Caco-2 (cell line): ENCODE data around the gene SRR. TPM values are rescaled to one million over a fixed set of nuclear protein-coding genes. Genes with fewer than 3 reads are reported as not detected.

Source experiments
- BruUV-seq: library from RNA; stranded (reverse); fragments of 400-500 nt; replicated peaks from 2 replicates; lab custom pipeline; 2021; lab: Mats Ljungman, UMichigan
- CTCF ChIA-PET: fragments of 300-600 bp; sonication (Branson Sonifier 250); formaldehyde crosslinking; loops from one replicate; lab custom pipeline; 2022; ENCODE audit warnings: antibody characterized with exemption; lab: Charles Lee
- POLR2A ChIA-PET: fragments of 300-600 bp; sonication (Branson Sonifier 250); formaldehyde crosslinking; loops from one replicate; lab custom pipeline; 2022; ENCODE audit warnings: antibody characterized with exemption; lab: Charles Lee
- DNase-seq, 2 experiments: peaks; one replicate each; pipeline versions ENCODE4 v3.0.0 to v3.0.0-alpha.2; 2020 to 2022
- H3K27me3 ChIP-seq: replicated peaks from 2 replicates; pipeline ENCODE4 v1.6.0; 2011; ENCODE audit warnings: low read length; ENCODE audit not compliant: control insufficient read depth, insufficient read depth
- H3K36me3 ChIP-seq: 2 replicates; pipeline ENCODE4 v1.5.1; 2011; ENCODE audit warnings: low read length; ENCODE audit not compliant: control insufficient read depth, insufficient read depth
- H3K4me1 ChIP-seq: fragments of 250-450 bp; sonication (Bioruptor Pico); 2 replicates; pipeline ENCODE4 v1.5.1; 2020; ENCODE audit warnings: mild to moderate bottlenecking
- H3K4me3 ChIP-seq: 2 replicates; pipeline ENCODE4 v1.5.1; 2011; ENCODE audit warnings: low read depth, mild to moderate bottlenecking, control low read depth, low read length
- H3K9me3 ChIP-seq: fragments of 250-450 bp; sonication (Bioruptor Pico); 2 replicates; pipeline ENCODE4 v1.5.1; 2020; ENCODE audit warnings: mild to moderate bottlenecking, moderate library complexity
- H3K27ac Mint-ChIP-seq: one replicate; pipeline ENCODE4 v1.8.0; 2022; ENCODE audit warnings: mixed read lengths; ENCODE audit not compliant: unreplicated experiment
- H3K27me3 Mint-ChIP-seq: one replicate; pipeline ENCODE4 v1.8.0; 2022; ENCODE audit warnings: mixed read lengths; ENCODE audit not compliant: insufficient read depth, unreplicated experiment
- H3K36me3 Mint-ChIP-seq: one replicate; pipeline ENCODE4 v1.8.0; 2022; ENCODE audit warnings: mild to moderate bottlenecking, mixed read lengths; ENCODE audit not compliant: insufficient read depth, unreplicated experiment
- H3K4me1 Mint-ChIP-seq: one replicate; pipeline ENCODE4 v1.8.0; 2022; ENCODE audit warnings: low read depth, mixed read lengths; ENCODE audit not compliant: unreplicated experiment
- H3K4me3 Mint-ChIP-seq: one replicate; pipeline ENCODE4 v1.8.0; 2022; ENCODE audit warnings: mild to moderate bottlenecking, moderate library complexity, mixed read lengths; ENCODE audit not compliant: unreplicated experiment
- H3K9me3 Mint-ChIP-seq: one replicate; pipeline ENCODE4 v1.8.0; 2022; ENCODE audit warnings: mixed read lengths; ENCODE audit not compliant: unreplicated experiment
- intact Hi-C: fragments of 100-400 bp; cut with micrococcal nuclease; formaldehyde crosslinking; loops from one replicate; pipeline ENCODE4 v1.10.0; 2022; ENCODE audit not compliant: unreplicated experiment
- total RNA-seq: library from RNA; stranded (reverse); gene quantifications from 2 replicates; pipeline ENCODE4 v1.2.3, GENCODE V29; 2022
- TF ChIP-seq, protein P1 (sequence below), 2 experiments: fragments of 200-600 bp in 1 of 2; IDR thresholded peaks; 1 replicate in 1 of 2; 2 replicates in 1 of 2; pipeline versions ENCODE4 v1.5.1 to v1.8.0; 2011 to 2022; ENCODE audit warnings: antibody characterized with exemption in 1 of 2, control low read depth in 1 of 2, inconsistent platforms in 1 of 2, low read depth in 1 of 2, low read length in 1 of 2, mild to moderate bottlenecking in 1 of 2, moderate library complexity in 1 of 2; ENCODE audit not compliant: insufficient read depth in 1 of 2, severe bottlenecking in 1 of 2, unreplicated experiment in 1 of 2

SRR gene
- total RNA-seq, 1 experiment from 2014 or later, result 18.2 TPM

DNA sequence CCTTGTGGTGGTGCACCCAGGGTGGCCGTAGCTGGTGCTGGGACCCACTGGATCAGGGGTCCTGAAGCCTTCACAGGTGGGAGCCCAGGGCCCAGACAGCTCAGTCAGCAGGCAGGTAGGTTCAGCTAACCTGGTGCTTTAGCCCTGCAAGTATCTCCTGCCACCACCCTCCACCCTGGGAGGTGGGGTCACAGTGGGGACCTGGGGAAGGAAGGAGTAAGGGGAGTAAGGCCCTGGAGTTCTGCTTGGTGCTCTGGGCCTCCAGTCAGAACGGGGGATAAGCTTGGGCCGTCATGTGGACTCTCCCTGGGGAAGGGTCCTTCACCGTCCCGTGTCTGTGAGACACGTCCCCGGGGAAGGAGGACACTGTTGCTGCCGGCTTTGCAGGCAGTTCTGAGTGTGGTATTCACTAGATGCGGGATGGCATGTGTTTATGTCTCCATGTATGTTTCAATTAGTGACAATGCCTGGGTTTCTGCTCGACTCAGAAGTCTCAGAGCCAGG lies 54.2 kb downstream of the SRR start:
- intact Hi-C loops, result no loop called here
- Histone ChIP-seq H3K4me3 (no peak overlapping the region), H3K4me1 (peaks cover 4% of the 10 kb centered on the region; the same call in 1 of the 2 replicates), H3K9me3 (no peaks in the 10 kb centered on the region), H3K27me3 (no peaks in the 10 kb centered on the region), H3K36me3 (no peaks in the 10 kb centered on the region; the same call in 1 of the 2 replicates)
- H3K27ac Mint-ChIP-seq, result no peak overlapping the region
- peaks cover 12% of the 10 kb centered on the region for H3K36me3 Mint-ChIP-seq
- CTCF ChIA-PET, result interaction anchor here (0.9 kb wide), 1 partner anchor 58 kb away, joined by 4 read pairs; no protein-coding TSS in a partner anchor
- POLR2A ChIA-PET, result no interaction called here
- no TSS peak for BruUV-seq
- no peaks in the 10 kb centered on the region for H3K4me1 Mint-ChIP-seq
- H3K4me3 Mint-ChIP-seq, result no peak overlapping the region
- no peaks in the 10 kb centered on the region for H3K9me3 Mint-ChIP-seq
- no peak for DNase-seq
- H3K27me3 Mint-ChIP-seq, result no peaks in the 10 kb centered on the region
- TF ChIP-seq, protein P1, sequence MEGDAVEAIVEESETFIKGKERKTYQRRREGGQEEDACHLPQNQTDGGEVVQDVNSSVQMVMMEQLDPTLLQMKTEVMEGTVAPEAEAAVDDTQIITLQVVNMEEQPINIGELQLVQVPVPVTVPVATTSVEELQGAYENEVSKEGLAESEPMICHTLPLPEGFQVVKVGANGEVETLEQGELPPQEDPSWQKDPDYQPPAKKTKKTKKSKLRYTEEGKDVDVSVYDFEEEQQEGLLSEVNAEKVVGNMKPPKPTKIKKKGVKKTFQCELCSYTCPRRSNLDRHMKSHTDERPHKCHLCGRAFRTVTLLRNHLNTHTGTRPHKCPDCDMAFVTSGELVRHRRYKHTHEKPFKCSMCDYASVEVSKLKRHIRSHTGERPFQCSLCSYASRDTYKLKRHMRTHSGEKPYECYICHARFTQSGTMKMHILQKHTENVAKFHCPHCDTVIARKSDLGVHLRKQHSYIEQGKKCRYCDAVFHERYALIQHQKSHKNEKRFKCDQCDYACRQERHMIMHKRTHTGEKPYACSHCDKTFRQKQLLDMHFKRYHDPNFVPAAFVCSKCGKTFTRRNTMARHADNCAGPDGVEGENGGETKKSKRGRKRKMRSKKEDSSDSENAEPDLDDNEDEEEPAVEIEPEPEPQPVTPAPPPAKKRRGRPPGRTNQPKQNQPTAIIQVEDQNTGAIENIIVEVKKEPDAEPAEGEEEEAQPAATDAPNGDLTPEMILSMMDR (IDR thresholded peaks at IDR 0.05; ENCODE audit: insufficient read depth in 1 of 2, low read depth in 1 of 2, low read length in 1 of 2, severe bottlenecking in 1 of 2, unreplicated experiment in 1 of 2), result no peak

DNA sequence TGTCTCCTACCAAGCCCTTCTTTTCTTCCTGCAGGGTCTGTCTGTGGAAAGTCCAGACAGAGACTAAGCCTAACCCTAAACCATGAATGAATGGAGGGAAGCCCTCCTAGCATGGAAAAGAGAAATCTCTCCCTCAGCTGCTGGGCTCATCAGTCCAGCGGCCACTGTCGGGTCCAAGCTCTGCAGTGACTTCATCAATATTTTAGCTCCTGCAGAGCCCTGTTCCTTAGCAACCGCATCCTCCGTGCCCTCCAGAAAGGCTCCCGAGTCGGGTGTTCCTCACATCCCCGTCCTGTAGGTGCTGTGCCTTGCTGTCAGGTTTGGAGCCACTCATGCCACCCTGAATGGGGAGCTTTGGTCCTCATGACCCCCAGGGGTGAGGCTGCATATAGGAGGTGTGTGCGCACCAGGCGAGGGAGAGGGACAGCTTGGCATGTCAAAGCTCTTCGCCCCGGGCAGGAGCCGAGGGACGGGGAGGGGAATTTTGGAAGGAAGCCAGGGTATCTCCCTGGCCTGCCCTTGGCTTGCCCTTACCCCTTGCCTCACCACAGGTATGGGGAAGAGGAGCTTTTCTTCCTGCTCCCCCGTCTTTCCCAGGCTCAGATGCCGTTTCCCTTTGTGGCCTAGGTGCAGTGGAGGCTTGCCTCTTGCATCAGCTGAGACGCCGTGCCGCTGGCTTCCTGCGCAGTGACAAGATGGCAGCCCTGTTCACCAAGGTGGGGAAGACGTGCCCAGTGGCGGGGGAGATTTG lies 57.4 kb downstream of the SRR start:
- no peaks in the 10 kb centered on the region for H3K27me3 Mint-ChIP-seq
- Histone ChIP-seq H3K36me3 (no peaks in the 10 kb centered on the region; the same call in 1 of the 2 replicates), H3K27me3 (no peaks in the 10 kb centered on the region), H3K4me1 (no peaks in the 10 kb centered on the region), H3K4me3 (no peak overlapping the region), H3K9me3 (no peaks in the 10 kb centered on the region)
- ChIA-PET CTCF (interaction anchor here (0.6 to 1.2 kb wide), 4 partner anchors 8 to 55 kb away, joined by 3 to 4 read pairs (median 3); no protein-coding TSS in a partner anchor), POLR2A (interaction anchor here (0.5 to 0.8 kb wide), 2 partner anchors 8 to 311 kb away, joined by 3 to 5 read pairs; no protein-coding TSS in a partner anchor)
- H3K4me1 Mint-ChIP-seq, result no peaks in the 10 kb centered on the region
- H3K27ac Mint-ChIP-seq, result no peak overlapping the region
- TF ChIP-seq, protein P1 (IDR thresholded peaks at IDR 0.05; ENCODE audit: insufficient read depth in 1 of 2, low read depth in 1 of 2, low read length in 1 of 2, severe bottlenecking in 1 of 2, unreplicated experiment in 1 of 2), result no peak
- H3K9me3 Mint-ChIP-seq, result no peaks in the 10 kb centered on the region
- intact Hi-C loops, result no loop called here
- BruUV-seq, result no TSS peak
- no peak overlapping the region for H3K4me3 Mint-ChIP-seq
- H3K36me3 Mint-ChIP-seq, result peaks cover 12% of the 10 kb centered on the region
- no peak for DNase-seq

- H3K4me3 Mint-ChIP-seq, result no peak overlapping the region
- H3K36me3 Mint-ChIP-seq, result peaks cover 12% of the 10 kb centered on the region
- intact Hi-C loops, result no loop called here
These were observed 58.3 kb downstream of the SRR start for GRCh38 chr17:2362016-2362415.

More at GRCh38 chr17:2362016-2362415, 58.3 kb downstream of the SRR start:
- CTCF ChIA-PET, result interaction anchor here (0.6 to 0.8 kb wide), 2 partner anchors 9 to 21 kb away, joined by 3 to 4 read pairs; no protein-coding TSS in a partner anchor
- H3K9me3 ChIP-seq, result no peaks in the 10 kb centered on the region
- POLR2A ChIA-PET, result interaction anchor here (0.8 kb wide), 1 partner anchor 9 kb away, joined by 3 read pairs; no protein-coding TSS in a partner anchor
- H3K4me1 ChIP-seq, result no peaks in the 10 kb centered on the region
- no peaks in the 10 kb centered on the region for H3K27me3 ChIP-seq
- Mint-ChIP-seq H3K4me1 (no peaks in the 10 kb centered on the region), H3K27me3 (no peaks in the 10 kb centered on the region), H3K27ac (no peak overlapping the region), H3K9me3 (no peaks in the 10 kb centered on the region)
- DNase-seq, result no peak
- no peak overlapping the region for H3K4me3 ChIP-seq
- no peaks in the 10 kb centered on the region; the same call in 1 of the 2 replicates for H3K36me3 ChIP-seq
- TF ChIP-seq, protein P1 (IDR thresholded peaks at IDR 0.05; ENCODE audit: insufficient read depth in 1 of 2, low read depth in 1 of 2, low read length in 1 of 2, severe bottlenecking in 1 of 2, unreplicated experiment in 1 of 2), result no peak
- BruUV-seq, result no TSS peak
